HG03342 (cell line): Measurements from ENCODE around the gene PFKL.
"Not testable (repeated sequence)": the region's sequence is repeated elsewhere in the genome, so short reads cannot be mapped to it uniquely, and the experiment has no call there.

Experiments used
- ATAC-seq: cut with Tn5 transposase; IDR thresholded peaks from one replicate; pipeline ENCODE4 v1.9.1; 2021; ENCODE audit warnings: mild to moderate bottlenecking, moderate library complexity; ENCODE audit not compliant: unreplicated experiment

The PFKL gene

DNA sequence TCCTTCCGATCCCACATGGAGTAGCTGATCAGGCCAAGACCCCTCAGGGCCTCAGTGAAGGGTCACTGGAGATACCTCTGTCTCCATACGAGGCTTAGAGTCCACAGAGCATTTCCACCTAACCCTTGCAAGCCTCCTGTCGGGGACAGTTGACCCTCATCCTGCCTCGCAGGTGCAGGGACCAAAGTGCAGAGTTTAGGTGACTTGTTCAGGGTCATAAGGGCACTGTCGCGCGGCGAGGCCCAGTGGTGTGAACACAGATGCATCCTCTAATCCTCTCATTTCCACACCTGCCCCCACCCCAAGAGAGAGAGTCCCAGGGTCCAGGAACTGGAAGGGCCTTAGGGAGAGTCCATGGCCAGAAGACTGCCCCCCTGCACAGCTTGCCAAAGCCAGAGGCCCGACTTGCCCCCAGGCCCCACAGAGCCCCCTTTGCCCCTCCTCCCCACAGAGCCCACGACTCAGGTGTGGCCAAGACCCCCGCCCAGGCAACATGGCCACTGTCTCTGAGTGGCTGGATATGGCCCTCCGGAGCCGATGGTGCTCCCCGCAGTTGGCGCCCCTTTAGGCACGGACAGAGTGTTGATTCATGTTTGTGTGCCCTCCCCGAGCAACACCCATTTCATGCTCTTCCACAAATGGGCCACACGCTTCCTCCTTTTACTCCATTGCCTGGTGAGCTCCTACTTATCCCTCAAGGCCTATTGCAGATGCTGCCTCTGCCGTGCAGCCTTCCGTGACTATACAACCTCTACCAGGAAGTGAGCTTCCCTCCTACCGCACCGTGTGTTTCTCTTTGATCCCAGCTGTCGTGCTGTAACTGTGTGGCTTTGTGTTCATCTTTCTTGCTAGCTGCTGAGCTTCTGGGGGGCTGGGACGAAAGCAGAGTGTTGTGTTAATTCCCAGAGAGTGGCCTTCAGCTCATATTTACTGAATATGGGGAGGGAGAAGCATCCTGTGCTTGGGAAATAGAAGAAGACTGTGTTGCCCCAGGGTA, 55.2 kb downstream of the PFKL start:
- no peak for ATAC-seq

DNA sequence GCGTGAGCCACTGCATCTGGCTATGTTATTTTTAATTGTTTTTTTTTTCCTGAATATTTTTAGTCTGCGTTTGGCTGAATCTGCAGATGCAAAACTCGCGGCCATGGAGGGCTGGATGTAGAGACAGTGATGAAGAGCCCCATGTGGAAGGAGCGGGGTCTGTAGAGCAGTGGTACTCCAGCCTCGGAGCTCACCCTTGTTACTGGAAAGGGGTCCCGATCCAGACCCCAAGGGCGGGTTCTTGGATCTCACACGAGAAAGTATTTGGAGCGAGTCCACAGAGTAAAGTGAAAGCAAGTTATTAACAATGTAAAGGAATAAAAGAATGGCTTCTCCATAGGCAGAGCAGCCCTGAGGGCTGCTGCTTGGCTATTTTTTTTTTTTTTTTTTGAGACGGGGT, 56.3 kb downstream of the PFKL start:
- no peak for ATAC-seq

DNA sequence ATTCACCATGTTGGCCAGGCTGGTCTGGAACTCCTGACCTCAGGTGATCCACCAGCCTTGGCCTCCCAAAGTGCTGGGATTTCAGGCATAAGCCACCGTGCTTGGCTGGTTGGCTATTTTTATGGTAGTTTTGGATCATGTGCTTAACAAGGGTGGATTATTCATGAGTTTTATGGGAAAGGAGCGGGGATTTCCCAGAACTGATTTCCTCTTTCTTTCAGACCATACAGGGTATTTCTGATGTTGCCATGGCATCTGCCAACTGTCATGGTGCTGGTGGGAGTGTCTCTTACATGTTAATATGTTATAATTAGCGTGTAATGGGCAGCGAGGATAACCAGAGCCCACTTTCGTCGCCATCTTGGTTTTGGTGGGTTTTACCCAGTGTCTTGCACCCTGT, 56.8 kb downstream of the PFKL start:
- no peak for ATAC-seq

DNA sequence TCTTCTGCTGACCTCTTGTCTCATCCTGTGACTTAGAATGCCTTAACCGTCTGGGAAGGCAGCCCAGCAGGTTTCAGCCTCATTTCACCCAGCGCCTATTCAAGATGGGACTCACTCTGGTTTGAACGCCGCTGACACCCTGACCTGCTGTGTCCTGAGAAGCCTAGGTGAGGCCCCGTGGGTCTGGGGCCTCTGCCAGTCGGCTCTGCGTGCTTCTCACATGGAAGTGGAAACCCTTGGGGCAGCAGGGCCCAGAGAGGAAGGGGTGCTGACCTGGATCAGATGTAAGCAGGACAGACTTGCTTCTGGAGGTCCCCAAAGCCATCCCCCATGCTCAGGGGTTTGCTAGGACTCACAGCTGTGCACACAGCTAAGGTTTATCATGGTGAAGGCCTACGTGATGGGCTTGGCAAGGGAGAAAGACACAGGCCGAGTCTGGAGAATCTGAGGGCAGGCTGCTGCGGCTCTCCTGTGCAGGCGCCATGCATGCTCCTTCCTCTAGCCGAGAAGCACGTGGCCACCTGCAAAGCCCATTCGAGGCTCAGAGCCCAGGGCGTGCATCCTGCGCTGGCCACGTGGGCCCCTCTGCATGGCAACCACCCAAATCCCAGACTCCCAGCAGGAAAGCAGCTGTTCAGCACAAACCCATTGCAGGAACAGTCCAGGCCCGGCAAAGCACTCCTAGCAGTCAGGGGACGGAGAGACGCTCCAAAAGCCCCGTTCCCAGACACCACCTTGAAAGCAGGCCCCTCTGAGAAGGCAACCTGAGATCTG, 57.4 kb downstream of the PFKL start:
- ATAC-seq, result no peak

DNA sequence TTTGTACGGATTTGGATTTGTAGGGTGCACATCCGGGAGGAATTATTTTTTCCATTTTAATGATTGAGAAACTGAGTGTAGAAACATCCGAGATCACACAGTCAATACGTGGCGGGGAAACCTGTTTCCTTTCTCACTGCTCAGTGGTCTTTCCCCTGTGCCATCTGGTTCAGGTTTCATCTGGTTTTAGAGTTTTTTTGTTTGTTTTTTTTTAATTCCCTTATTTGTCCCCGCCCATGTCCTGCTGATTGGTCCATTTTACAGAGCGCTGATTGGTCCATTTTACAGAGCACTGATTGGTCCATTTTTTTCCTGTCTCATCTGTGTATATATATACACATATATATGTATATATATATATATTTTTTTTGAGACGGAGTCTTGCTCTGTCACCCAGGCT, 59.5 kb downstream of the PFKL start:
- no peak for ATAC-seq

DNA sequence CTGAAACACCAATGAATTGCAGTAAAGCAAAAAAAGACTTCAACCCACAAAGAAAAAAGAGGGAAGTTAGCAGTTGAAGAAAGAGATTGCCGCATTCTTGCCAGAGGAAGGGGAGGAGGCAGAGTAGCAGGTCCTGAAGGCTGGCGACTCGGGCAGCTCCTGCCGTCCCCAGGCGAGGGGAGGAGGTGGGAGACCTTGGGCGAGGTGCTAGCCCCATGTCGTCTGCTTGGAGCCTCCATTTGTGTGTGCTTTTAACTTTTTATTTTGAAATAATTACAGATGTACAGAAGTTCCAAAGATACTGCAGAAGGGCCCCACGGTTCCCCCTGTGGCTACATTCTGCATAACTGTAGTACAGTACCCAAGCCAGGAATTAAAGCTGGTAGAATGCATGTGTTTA, 60.3 kb downstream of the PFKL start:
- ATAC-seq, result no peak

DNA sequence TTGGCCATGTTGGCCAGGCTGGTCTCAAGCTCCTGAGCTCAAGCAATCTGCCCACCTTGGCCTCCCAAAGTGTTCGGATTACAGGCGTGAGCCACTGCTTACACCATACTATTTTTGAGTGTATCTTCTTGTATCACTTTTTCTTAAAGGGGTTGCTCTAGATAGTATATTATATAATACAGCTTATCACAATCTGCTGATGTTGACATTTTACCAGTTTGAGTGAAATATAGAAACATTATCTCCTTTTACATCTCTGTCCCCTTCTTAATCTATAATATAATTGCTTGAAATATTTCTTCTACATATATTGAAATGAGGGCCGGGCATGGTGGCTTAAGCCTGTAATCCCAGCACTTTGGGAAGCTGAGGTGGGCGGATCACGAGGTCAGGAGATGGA, 62.0 kb downstream of the PFKL start:
- ATAC-seq, result not testable (repeated sequence)

DNA sequence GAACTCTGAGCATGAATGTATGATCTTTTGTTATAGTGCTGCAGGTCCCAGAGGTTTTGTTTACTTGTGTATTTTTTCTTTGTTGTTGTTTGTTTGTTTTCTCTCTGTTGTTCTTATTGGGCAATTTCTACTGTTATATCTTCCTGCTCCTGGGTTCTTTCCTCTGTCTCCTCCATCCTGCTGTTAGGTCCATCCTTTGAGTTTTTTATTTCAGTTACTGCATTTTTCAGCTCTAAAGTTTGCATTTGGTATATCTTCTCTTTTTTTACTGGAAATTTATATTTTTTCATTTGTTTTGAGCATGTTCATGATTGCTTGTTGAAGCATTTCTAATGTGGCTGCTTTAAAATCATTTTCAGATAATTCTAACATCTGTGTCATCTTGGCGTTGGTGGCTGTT, 63.4 kb downstream of the PFKL start:
- no peak for ATAC-seq

DNA sequence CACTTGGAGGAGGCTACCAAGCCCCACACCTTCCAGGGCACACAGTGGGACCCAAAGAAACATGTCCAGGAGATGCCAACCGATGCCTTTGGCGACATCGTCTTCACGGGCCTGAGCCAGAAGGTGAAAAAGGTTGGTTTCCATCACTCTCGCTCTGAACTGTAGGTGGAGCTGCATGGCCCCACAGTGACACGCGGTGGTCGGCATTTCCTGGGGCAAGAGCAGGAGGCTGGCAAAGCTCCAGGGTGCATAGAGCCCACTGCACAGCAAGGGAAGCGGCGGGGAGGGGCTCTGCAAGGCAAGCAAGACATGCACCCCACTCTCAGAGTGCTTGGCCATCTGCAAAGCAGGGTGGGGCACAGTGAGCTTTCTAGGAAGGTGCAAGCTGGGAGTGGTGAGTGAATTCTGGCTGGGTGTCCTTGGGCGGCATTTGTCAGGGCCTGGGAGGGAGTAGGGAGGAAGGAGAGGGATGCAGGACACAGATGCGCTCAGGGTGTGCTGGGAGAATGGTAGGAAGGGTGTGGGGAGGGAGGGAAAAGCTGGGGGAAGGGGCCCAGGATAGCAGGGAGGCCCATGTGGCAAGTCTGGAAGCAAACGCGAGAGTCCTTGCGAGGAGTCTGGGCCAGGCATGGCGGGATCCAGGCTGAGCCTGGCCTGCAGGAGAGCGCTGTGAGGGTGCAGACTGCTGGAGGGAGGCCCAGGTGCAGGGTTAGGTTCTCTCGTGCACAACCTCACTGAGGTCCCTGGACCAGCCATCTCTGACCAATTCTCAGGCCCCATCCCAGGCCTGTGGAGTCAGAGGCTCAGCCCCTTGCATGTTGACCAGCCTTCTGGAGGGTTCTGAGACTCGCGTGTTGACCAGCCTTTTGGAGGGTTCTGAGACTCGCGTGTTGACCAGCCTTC, 64.5 kb downstream of the PFKL start:
- ATAC-seq, result no peak

DNA sequence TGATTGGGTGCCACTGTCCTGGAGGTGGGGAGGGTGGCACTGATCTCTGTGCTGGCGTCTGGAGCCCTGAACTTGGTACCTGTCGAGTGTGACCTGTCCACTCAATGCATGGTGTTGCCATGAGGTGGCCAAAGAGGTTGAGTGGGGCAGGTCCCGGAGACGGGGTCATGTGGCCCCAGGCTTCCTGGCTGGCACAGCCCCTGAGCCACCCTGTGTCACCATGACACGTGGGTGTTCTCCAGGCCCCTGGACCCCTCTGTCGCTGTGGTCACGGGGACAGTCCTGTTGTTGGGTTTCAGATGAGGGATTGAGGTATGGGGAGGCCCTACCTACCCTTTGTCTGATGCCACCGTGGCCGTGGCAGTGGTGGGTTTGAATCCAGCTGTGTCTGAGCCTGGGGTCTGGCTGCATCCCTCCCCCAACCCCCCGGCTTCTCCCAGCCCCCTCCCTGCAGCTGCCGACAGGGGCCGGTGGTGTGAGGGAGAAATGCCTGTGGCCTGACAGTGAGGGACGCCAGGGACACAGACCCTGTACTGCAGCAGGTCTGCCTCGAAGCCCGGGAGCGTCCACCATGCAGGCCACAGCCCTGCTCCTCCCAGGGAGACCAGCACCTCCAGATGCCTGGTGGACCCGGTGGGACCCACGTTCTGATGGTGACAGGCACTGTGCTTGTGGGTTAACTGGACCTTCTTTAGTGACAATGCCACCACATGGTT, 65.6 kb downstream of the PFKL start:
- no peak for ATAC-seq

DNA sequence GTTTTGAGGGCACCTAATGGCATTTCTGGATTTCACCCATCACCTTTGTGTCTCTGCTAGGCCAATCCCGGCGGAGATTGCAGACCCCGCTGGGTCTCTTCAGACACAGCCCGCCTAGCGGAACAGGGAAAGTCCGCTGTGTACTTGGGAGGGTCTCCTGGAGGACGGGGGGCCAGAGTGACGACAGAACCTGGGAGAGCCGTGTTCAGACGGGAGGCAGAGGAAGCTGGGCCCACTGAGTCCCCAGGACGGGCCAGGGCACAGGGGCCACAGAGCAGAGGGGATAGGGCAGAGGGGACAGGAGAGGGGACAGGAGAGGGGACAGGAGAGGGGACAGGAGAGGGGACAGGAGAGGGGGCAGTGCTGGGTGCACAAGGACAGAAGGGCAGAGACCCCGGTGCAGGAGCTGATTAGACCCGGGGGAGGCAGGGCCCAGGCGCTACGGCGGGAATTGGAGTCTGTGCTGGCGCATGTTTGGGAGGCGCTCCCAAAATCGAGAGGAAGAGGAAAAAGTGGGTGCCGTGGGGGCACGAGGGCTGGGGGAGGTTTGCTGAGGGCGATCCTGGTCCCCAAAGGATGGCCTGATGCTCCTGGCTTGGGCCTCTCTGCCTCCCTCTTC, 66.2 kb downstream of the PFKL start:
- ATAC-seq, result no peak

DNA sequence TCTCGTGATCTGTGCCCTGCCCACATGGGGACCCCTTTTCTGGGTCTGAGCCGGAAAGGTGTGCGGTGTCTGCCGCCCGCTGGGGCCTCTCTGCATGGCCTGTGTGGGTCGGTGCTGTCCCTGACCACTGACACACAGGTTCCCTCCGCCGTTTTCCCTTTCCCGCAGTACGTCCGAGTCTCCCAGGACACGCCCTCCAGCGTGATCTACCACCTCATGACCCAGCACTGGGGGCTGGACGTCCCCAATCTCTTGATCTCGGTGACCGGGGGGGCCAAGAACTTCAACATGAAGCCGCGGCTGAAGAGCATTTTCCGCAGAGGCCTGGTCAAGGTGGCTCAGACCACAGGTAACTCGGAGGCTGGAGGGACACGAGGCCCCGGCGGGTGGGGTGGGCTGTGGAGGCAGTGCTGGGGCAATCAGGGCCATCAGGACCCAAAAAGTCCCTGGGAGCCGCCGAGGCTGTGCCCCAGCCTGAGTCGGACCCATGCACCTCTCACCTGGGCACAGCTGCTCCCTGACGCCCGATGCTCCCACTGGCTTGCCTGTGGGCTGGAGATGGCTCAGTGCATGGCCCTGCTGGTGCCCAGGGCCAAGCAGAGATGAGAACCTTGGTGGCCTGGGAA, 66.8 kb downstream of the PFKL start:
- no peak for ATAC-seq

DNA sequence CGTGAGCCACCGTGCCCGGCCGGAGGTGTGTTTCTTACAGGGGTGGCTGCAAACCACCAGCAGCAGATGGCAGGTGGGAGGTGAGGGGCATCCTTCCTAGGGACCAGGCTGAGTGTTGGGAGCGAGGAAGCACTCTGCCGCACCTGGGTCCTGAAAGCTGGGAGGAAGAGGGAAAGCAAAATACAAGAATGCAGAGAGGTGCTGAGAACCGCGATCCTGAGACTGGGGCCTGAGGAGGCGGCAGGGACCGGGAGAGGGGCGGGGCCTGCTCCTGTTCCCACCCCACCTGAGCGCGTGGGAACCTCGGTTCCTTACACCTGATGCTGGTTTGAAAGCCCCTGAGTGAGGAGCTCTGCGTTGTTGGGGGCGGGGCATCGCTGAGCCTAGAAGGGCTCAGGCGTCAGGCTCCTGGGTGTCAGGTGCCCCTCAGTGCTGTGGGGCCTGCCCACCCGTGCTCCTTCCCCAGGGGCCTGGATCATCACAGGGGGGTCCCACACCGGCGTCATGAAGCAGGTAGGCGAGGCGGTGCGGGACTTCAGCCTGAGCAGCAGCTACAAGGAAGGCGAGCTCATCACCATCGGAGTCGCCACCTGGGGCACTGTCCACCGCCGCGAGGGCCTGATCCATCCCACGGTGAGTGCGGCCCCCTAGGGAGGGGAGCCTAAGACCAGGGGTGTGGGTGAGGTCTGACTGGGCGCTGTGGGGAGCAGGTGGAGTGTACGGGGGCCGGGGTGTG, 69.0 kb downstream of the PFKL start:
- ATAC-seq, result no peak

DNA sequence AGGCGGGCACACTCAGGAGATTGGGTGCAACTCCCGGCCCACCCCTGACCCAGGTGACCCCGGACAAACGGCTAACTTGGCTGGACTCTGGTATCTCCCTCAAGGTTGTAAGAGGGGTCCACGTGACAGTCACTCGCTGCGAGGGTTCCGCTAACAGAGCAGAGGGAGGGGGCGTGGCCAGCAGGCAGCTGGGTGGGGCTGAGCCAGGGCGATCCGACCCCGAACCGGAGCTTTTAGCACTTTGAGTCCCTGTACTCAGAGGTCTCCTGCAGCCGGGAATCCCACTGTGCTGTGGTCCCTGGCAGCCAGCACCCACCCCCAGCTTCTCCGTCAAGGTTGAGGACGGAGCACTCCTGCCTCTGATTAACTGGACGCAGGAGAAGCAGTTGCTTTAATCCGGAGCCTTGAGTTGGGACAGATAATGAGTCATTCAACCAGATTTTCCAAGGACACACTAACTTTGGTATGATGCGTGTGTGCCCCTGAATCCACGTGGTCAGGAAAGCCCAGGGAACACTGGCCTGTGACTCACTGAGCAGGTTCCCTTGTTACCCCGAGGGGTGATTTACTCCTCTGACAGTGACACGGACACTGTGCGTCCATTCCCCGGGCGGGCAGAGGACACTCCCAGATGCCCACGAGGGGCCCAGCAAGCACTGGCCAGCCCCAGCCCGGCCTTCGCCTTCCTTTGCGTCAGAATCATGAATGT, 70.3 kb downstream of the PFKL start:
- ATAC-seq, result no peak

DNA sequence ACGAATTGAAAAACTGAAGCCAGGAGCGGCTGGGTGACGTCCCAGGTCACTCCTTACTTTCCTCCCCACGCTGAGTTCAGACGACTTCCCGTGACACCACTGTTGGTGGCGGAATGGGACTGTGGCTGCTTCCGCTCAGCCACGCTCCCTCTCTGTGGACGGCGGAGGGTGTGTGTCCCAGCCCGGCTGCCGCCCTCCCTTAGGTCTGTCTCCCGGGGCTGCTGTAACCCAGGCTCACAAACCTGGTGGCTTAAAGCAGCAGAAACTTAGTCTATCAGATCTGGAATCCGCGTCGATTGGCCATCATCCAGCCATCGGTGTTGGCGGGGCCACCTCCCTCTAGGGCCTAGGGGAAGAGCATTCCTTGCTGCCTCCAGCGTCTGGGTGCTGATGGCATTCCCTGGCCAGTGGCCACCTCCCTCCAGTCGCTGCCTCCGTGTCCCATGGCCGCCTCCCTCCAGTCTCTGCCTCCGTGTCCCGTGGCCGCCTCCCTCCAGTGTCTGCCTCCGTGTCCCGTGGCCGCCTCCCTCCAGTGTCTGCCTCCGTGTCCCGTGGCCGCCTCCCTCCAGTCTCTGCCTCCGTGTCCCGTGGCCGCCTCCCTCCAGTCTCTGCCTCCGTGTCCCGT, 71.0 kb downstream of the PFKL start:
- no peak for ATAC-seq

DNA sequence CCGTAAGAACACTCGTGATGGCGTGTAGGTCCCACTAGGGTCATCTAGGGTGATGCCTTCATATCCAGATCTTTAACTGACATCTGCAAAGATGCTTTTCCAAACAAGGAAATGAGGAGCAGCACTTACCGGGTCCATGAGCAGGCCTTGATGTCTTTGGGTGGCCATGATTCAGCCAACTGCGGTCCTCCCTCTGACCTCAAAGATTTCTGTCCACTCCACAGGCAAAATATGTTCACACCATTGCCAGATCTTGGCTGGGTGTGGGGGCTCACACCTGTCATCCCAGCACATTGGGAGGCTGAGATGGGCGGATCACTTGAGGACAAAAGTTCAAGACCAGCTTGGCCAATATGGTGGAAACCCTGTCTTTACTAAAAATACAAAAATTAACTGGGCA, 71.7 kb downstream of the PFKL start:
- ATAC-seq, result no peak

DNA sequence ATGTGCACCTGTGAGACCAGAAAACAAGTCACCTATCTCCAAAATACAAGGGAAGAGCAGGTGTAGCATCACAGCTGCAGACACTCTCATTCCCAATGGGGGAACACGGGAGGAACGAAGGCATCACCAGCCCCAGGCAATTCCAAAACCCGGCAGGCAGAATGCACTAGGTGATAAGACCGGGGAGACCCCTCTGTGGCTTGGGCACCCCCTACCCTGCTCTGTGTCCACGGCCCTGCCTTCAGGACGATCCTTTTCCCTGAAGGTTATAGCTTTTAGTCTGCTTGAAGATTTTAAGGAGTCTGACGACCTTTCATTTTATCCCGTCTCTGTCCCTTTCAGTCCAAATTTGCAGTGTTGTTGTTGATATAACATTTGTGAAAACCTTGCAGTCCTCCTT, 72.8 kb downstream of the PFKL start:
- no peak for ATAC-seq
